WTC11 (cell line): Measurements from ENCODE around the gene MISFA. TPM values are rescaled to one million over a fixed set of nuclear protein-coding genes. Genes with fewer than 3 reads are reported as not detected.
"Not testable (repeated sequence)": the region's sequence is repeated elsewhere in the genome, so short reads cannot be mapped to it uniquely, and the experiment has no call there.

Experiments used
- ATAC-seq: fragments of 200-7000 bp; cut with Tn5 transposase; 2 replicates; pipeline ENCODE4 v1.10.0; 2021; ENCODE audit warnings: mild to moderate bottlenecking, moderate library complexity
- CTCF ChIA-PET: fragments of 300-600 bp; sonication (Branson Sonifier 250); formaldehyde crosslinking; loops from one replicate; lab custom pipeline; 2021; ENCODE audit warnings: antibody characterized with exemption; lab: Charles Lee
- POLR2A ChIA-PET: fragments of 350-600 bp; sonication (Branson Sonifier 250); formaldehyde crosslinking; loops from one replicate; lab custom pipeline; 2021; ENCODE audit warnings: antibody characterized with exemption; lab: Charles Lee
- DNase-seq: peaks from one replicate; pipeline ENCODE4 v3.0.0; 2021; ENCODE audit warnings: low spot score
- H3K27ac Mint-ChIP-seq: 2 replicates; pipeline ENCODE4 v1.8.0; 2021; ENCODE audit warnings: mixed read lengths
- H3K27me3 Mint-ChIP-seq: 2 replicates; pipeline ENCODE4 v1.8.0; 2021; ENCODE audit warnings: low read depth, mild to moderate bottlenecking, moderate library complexity, mixed read lengths
- H3K36me3 Mint-ChIP-seq: 2 replicates; pipeline ENCODE4 v1.8.0; 2021; ENCODE audit warnings: mixed read lengths
- H3K4me1 Mint-ChIP-seq: 2 replicates; pipeline ENCODE4 v1.8.0; 2022; ENCODE audit warnings: mixed read lengths
- H3K4me3 Mint-ChIP-seq: 2 replicates; pipeline ENCODE4 v1.8.0; 2021; ENCODE audit warnings: mild to moderate bottlenecking, moderate library complexity, mixed read lengths
- H3K9me3 Mint-ChIP-seq: 2 replicates; pipeline ENCODE4 v1.8.0; 2021; ENCODE audit warnings: mixed read lengths
- ATF3 ChIP-seq: sonication (generic); formaldehyde crosslinking; conservative IDR thresholded peaks from 2 replicates; pipeline ENCODE4 v1.8.1; 2022; ENCODE audit warnings: mild to moderate bottlenecking, missing genetic modification reagents
- CTCF ChIP-seq: fragments of 200-600 bp; IDR thresholded peaks from 2 replicates; pipeline ENCODE4 v1.8.0; 2022; ENCODE audit warnings: antibody characterized with exemption
- ESRRA ChIP-seq: sonication (generic); formaldehyde crosslinking; IDR thresholded peaks from 2 replicates; pipeline ENCODE4 v1.8.1; 2022; ENCODE audit warnings: mild to moderate bottlenecking, missing genetic modification reagents, borderline replicate concordance
- KAT7 ChIP-seq: sonication (generic); formaldehyde crosslinking; IDR thresholded peaks from 2 replicates; pipeline ENCODE4 v1.8.1; 2023; ENCODE audit warnings: missing genetic modification reagents, mild to moderate bottlenecking, borderline replicate concordance
- NFYB ChIP-seq: sonication (generic); formaldehyde crosslinking; conservative IDR thresholded peaks from 2 replicates; pipeline ENCODE4 v1.8.0; 2022; ENCODE audit warnings: low read depth, missing genetic modification reagents
- SOX15 ChIP-seq: fragments of 250-450 bp; sonication (Bioruptor Pico); IDR thresholded peaks from 2 replicates; pipeline ENCODE4 v1.9.0; 2021; ENCODE audit warnings: mild to moderate bottlenecking
- ZNF232 ChIP-seq: sonication (generic); formaldehyde crosslinking; IDR thresholded peaks from 2 replicates; pipeline ENCODE4 v1.8.0; 2022; ENCODE audit warnings: mild to moderate bottlenecking, missing genetic modification reagents
- ZNF396 ChIP-seq: fragments of 250-450 bp; sonication (Bioruptor Pico); IDR thresholded peaks from 2 replicates; pipeline ENCODE4 v1.8.0; 2021; ENCODE audit warnings: mild to moderate bottlenecking, moderate library complexity, borderline replicate concordance
- ZNF532 ChIP-seq: fragments of 250-450 bp; sonication (Bioruptor Pico); IDR thresholded peaks from 2 replicates; pipeline ENCODE4 v1.9.0; 2021; ENCODE audit warnings: mild to moderate bottlenecking, borderline replicate concordance
- total RNA-seq: library from RNA; stranded (reverse); gene quantifications from 3 replicates; pipeline ENCODE4 v1.2.3, GENCODE V29; 2021
- TF ChIP-seq, protein P1 (sequence below): sonication (generic); formaldehyde crosslinking; IDR thresholded peaks from 2 replicates; pipeline ENCODE4 v1.8.1; 2022; ENCODE audit warnings: mild to moderate bottlenecking, missing genetic modification reagents, moderate library complexity, borderline replicate concordance
- TF ChIP-seq, protein P2 (sequence below): sonication (generic); formaldehyde crosslinking; IDR thresholded peaks from 2 replicates; pipeline ENCODE4 v1.8.0; 2022; ENCODE audit warnings: mild to moderate bottlenecking, missing genetic modification reagents
- TF ChIP-seq, protein P3 (sequence below): sonication (generic); formaldehyde crosslinking; IDR thresholded peaks from 2 replicates; pipeline ENCODE4 v1.8.0; 2023; ENCODE audit warnings: mild to moderate bottlenecking, missing genetic modification reagents
- TF ChIP-seq, protein P4 (sequence below): fragments of 250-450 bp; sonication (Bioruptor Pico); IDR thresholded peaks from 2 replicates; pipeline ENCODE4 v1.9.0; 2021; ENCODE audit warnings: moderate library complexity, mild to moderate bottlenecking, inconsistent platforms, borderline replicate concordance
- TF ChIP-seq, protein P5 (sequence below): fragments of 250-450 bp; sonication (Bioruptor Pico); IDR thresholded peaks from 2 replicates; pipeline ENCODE4 v1.8.0; 2021; ENCODE audit warnings: mild to moderate bottlenecking

Gene MISFA
- total RNA-seq, 1 experiment from 2014 or later: 3.2 TPM

GRCh38 chr11:18641677-18642076, 42.1 kb downstream of the MISFA start:
- Mint-ChIP-seq H3K27ac (no peak overlapping the region), H3K4me3 (no peak overlapping the region), H3K4me1 (no peaks in the 10 kb centered on the region), H3K9me3 (no peaks in the 10 kb centered on the region), H3K27me3 (peaks cover 19% of the 10 kb centered on the region), H3K36me3 (no peaks in the 10 kb centered on the region)
- ATAC-seq (no peak), DNase-seq (no peak)
- ChIA-PET CTCF (no interaction called here), POLR2A (no interaction called here)
- TF ChIP-seq, protein P1, sequence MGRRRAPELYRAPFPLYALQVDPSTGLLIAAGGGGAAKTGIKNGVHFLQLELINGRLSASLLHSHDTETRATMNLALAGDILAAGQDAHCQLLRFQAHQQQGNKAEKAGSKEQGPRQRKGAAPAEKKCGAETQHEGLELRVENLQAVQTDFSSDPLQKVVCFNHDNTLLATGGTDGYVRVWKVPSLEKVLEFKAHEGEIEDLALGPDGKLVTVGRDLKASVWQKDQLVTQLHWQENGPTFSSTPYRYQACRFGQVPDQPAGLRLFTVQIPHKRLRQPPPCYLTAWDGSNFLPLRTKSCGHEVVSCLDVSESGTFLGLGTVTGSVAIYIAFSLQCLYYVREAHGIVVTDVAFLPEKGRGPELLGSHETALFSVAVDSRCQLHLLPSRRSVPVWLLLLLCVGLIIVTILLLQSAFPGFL: no peak
- TF ChIP-seq, protein P2, sequence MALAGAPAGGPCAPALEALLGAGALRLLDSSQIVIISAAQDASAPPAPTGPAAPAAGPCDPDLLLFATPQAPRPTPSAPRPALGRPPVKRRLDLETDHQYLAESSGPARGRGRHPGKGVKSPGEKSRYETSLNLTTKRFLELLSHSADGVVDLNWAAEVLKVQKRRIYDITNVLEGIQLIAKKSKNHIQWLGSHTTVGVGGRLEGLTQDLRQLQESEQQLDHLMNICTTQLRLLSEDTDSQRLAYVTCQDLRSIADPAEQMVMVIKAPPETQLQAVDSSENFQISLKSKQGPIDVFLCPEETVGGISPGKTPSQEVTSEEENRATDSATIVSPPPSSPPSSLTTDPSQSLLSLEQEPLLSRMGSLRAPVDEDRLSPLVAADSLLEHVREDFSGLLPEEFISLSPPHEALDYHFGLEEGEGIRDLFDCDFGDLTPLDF (CRISPR knock-in tag): no peak

DNA sequence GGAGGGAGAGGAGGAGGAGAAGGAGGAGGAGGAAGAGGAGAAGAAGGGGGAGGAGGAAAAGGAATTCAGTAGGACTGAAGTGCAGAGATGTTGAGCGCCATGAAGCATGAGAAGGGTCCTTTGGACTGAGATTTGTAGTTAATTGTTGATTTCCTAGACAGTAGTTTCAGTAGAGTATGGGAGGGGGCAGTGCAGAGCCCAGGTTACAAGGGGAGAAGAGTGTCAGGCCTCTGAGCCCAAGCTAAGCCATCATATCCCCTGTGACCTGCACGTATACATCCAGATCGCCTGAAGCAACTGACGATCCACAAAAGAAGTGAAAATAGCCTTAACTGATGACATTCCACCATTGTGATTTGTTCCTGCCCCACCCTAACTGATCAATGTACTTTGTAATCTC, 43.4 kb downstream of the MISFA start:
- peak; percentile 85 for ATAC-seq
- H3K9me3 Mint-ChIP-seq, DNase-seq, H3K4me1 Mint-ChIP-seq, CTCF ChIA-PET, H3K4me3 Mint-ChIP-seq, POLR2A ChIA-PET, H3K27ac Mint-ChIP-seq, H3K36me3 Mint-ChIP-seq: not testable (repeated sequence)
- H3K27me3 Mint-ChIP-seq: peaks cover 14% of the 10 kb centered on the region

- CTCF ChIA-PET: interaction anchor here (1.0 to 2.5 kb wide), 6 partner anchors 17 to 124 kb away, joined by 3 to 16 read pairs (median 6); partner anchors contain the start of genes SPTY2D1 and TSG101
- no peak for TF ChIP-seq KAT7
- no peak for TF ChIP-seq ZNF532 (CRISPR knock-in tag)
- TF ChIP-seq SOX15 (CRISPR knock-in tag): no peak
- TF ChIP-seq, protein P3, sequence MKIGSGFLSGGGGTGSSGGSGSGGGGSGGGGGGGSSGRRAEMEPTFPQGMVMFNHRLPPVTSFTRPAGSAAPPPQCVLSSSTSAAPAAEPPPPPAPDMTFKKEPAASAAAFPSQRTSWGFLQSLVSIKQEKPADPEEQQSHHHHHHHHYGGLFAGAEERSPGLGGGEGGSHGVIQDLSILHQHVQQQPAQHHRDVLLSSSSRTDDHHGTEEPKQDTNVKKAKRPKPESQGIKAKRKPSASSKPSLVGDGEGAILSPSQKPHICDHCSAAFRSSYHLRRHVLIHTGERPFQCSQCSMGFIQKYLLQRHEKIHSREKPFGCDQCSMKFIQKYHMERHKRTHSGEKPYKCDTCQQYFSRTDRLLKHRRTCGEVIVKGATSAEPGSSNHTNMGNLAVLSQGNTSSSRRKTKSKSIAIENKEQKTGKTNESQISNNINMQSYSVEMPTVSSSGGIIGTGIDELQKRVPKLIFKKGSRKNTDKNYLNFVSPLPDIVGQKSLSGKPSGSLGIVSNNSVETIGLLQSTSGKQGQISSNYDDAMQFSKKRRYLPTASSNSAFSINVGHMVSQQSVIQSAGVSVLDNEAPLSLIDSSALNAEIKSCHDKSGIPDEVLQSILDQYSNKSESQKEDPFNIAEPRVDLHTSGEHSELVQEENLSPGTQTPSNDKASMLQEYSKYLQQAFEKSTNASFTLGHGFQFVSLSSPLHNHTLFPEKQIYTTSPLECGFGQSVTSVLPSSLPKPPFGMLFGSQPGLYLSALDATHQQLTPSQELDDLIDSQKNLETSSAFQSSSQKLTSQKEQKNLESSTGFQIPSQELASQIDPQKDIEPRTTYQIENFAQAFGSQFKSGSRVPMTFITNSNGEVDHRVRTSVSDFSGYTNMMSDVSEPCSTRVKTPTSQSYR (CRISPR knock-in tag): no peak
- no peak for TF ChIP-seq ESRRA (CRISPR knock-in tag)
- no peak for TF ChIP-seq NFYB
- TF ChIP-seq, protein P4, sequence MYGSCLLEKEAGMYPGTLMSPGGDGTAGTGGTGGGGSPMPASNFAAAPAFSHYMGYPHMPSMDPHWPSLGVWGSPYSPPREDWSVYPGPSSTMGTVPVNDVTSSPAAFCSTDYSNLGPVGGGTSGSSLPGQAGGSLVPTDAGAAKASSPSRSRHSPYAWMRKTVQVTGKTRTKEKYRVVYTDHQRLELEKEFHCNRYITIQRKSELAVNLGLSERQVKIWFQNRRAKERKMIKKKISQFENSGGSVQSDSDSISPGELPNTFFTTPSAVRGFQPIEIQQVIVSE (CRISPR knock-in tag): no peak
- TF ChIP-seq, protein P5, sequence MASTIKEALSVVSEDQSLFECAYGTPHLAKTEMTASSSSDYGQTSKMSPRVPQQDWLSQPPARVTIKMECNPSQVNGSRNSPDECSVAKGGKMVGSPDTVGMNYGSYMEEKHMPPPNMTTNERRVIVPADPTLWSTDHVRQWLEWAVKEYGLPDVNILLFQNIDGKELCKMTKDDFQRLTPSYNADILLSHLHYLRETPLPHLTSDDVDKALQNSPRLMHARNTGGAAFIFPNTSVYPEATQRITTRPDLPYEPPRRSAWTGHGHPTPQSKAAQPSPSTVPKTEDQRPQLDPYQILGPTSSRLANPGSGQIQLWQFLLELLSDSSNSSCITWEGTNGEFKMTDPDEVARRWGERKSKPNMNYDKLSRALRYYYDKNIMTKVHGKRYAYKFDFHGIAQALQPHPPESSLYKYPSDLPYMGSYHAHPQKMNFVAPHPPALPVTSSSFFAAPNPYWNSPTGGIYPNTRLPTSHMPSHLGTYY (CRISPR knock-in tag): no peak
- no peak for TF ChIP-seq ZNF232 (CRISPR knock-in tag)
- TF ChIP-seq CTCF: no peak
- no peak for TF ChIP-seq ZNF396 (CRISPR knock-in tag)
- TF ChIP-seq ATF3 (CRISPR knock-in tag): no peak
- ATAC-seq: no peak
- Mint-ChIP-seq H3K4me1 (no peaks in the 10 kb centered on the region; the same call in 1 of the 2 replicates), H3K27ac (no peak overlapping the region), H3K36me3 (no peaks in the 10 kb centered on the region), H3K4me3 (peak overlapping the region; percentile 40; the same call in 1 of the 2 replicates), H3K27me3 (peaks cover 10% of the 10 kb centered on the region; the same call in 1 of the 2 replicates), H3K9me3 (no peaks in the 10 kb centered on the region)
- POLR2A ChIA-PET: interaction anchor here (0.5 to 0.9 kb wide), 2 partner anchors 254 to 294 kb away, joined by 3 to 7 read pairs; no protein-coding TSS in a partner anchor
- DNase-seq: no peak
These were observed 50.8 kb downstream of the MISFA start for GRCh38 chr11:18650353-18650752.
